Body of pancreas (tissue), 4 donors: ENCODE results near the gene OXTR. TPM values are rescaled to one million over a fixed set of nuclear protein-coding genes. Genes with fewer than 3 reads are reported as not detected.
"Not testable (repeated sequence)": the region's sequence is repeated elsewhere in the genome, so short reads cannot be mapped to it uniquely, and the experiment has no call there.

ENCODE experiments used
- ATAC-seq: fragments of 150-250 bp; one replicate; pipeline ENCODE4 v1.9.1; 2016
- DNase-seq, 4 donors: peaks; one replicate each; pipeline ENCODE4 v3.0.0-alpha.2; 2019
- H3K27ac ChIP-seq, 4 donors: fragments of 200-600 bp; sonication (generic); 1 replicate in 3 of 4; 2 replicates in 1 of 4; pipeline versions ENCODE4 v1.5.1 to v1.6.1; 2016 to 2019; ENCODE audit warnings: mild to moderate bottlenecking in 1 of 4, mixed read lengths in 1 of 4, moderate library complexity in 1 of 4
- H3K27me3 ChIP-seq, 2 donors: fragments of 200-600 bp; sonication (generic); one replicate each; pipeline ENCODE4 v1.6.0; 2016; ENCODE audit warnings: mild to moderate bottlenecking in 1 of 2
- H3K36me3 ChIP-seq, 2 donors: fragments of 200-600 bp; sonication (generic); replicated peaks in 1 of 2; 2 replicates each; pipeline ENCODE4 v1.5.1; 2016; ENCODE audit warnings: low read depth in 2 of 2; ENCODE audit not compliant: insufficient read depth in 1 of 2
- H3K4me1 ChIP-seq: fragments of 200-600 bp; sonication (generic); one replicate; pipeline ENCODE4 v1.6.0; 2016
- H3K4me3 ChIP-seq, 2 donors: fragments of 200-600 bp; sonication (generic); 1 replicate in 1 of 2; 2 replicates in 1 of 2; pipeline ENCODE4 v1.5.1; 2016 to 2019
- H3K9me3 ChIP-seq, 3 donors: fragments of 200-600 bp; sonication (generic); 1 replicate in 2 of 3; 2 replicates in 1 of 3; pipeline ENCODE4 v1.5.1; 2016
- POLR2A ChIP-seq, 3 donors: fragments of 450-650 bp; IDR thresholded peaks; one replicate each; pipeline ENCODE4 v1.6.1; 2016; ENCODE audit warnings: antibody characterized with exemption in 3 of 3, mild to moderate bottlenecking in 2 of 3
- WGBS, 2 donors: methylation state at CpG; one replicate each; pipeline ENCODE4 v1.1.5; 2017; 5-methylcytosine and 5-hydroxymethylcytosine counted together
- intact Hi-C: fragments of 100-400 bp; cut with DNase I; formaldehyde crosslinking; loops from one replicate; pipeline ENCODE4 v1.15.1; 2023
- total RNA-seq, 2 donors: library from RNA; depleted of rRNA; stranded (reverse); fragments of >200 nt; gene quantifications; one replicate each; pipeline ENCODE4 v1.1.0, GENCODE V29; 2016
- TF ChIP-seq, protein P1 (sequence below), 7 experiments: fragments of 450-650 bp in 4 of 7; fragments of 200-600 bp in 3 of 7; sonication (generic) in 3 of 7; IDR thresholded peaks; one replicate each; pipeline ENCODE4 v1.5.1; 2016 to 2019; ENCODE audit warnings: antibody characterized with exemption in 7 of 7

The OXTR gene
- total RNA-seq, 2 donors from 2014 or later, result 0.33 TPM; not detected in 1

DNA sequence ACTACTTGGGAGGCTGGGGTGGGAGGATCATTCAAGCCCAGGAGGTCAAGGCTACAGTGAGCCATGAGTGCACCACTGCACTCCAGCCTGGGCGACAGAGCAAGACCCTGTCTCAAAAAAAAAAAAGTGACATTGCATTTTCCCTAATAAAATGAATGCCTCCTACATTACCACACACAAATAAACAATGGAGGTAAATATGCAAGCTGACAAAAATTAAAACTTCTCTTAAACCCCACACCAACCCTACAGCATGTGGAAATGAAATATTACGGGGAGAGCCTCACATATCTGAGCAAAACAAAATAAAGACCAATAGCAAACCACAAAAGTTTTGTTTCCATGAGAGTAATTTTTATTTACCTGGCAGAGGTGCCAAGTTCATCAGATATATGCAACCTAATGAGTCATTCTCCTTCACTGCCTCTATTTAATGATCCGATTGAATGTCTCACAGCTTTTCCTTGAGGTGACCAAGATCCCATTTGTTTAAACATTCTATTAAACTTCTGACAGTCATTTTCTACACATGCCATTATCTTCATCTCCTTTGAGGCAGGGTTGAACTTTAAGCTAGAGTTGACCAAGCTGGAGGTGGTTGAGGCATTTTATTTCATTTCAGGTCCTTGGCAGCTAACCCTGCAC is 45.2 kb downstream of the OXTR start:
- no peaks in the 10 kb centered on the region for H3K9me3 ChIP-seq
- no peak for ATAC-seq
- intact Hi-C loops, result no loop called here
- TF ChIP-seq, protein P1, sequence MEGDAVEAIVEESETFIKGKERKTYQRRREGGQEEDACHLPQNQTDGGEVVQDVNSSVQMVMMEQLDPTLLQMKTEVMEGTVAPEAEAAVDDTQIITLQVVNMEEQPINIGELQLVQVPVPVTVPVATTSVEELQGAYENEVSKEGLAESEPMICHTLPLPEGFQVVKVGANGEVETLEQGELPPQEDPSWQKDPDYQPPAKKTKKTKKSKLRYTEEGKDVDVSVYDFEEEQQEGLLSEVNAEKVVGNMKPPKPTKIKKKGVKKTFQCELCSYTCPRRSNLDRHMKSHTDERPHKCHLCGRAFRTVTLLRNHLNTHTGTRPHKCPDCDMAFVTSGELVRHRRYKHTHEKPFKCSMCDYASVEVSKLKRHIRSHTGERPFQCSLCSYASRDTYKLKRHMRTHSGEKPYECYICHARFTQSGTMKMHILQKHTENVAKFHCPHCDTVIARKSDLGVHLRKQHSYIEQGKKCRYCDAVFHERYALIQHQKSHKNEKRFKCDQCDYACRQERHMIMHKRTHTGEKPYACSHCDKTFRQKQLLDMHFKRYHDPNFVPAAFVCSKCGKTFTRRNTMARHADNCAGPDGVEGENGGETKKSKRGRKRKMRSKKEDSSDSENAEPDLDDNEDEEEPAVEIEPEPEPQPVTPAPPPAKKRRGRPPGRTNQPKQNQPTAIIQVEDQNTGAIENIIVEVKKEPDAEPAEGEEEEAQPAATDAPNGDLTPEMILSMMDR (IDR thresholded peaks at IDR 0.05), result no peak
- no peak for TF ChIP-seq POLR2A (IDR thresholded peaks at IDR 0.05)
- WGBS, 2 donors, result 47 to 54% methylated on average over 3 of the region's 3 CpGs
- DNase-seq, result no peak
- no peaks in the 10 kb centered on the region for H3K27me3 ChIP-seq
- H3K4me1 ChIP-seq, result no peaks in the 10 kb centered on the region
- H3K4me3 ChIP-seq, result no peak overlapping the region
- no peaks in the 10 kb centered on the region for H3K36me3 ChIP-seq
- H3K27ac ChIP-seq, result no peak overlapping the region

DNA sequence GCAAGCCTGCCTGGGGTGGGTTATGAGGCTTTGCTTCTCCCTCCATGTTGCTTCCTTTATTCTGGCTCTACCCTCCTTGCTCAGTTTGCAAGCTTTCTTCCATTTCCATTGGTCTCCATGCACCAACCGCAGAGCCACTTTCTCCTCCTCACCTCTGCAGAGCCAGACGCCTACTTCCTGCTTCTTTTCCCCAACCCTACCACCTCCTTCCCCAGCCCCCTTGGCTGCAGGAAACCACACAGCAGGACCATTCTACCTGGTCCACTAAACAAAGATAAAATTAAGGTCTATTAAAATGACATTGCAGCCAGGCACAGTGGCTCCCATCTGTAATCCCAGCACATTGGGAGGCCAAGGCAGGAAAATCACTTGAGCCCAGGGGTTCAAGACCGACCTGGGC is 45.8 kb downstream of the OXTR start:
- no peaks in the 10 kb centered on the region for H3K36me3 ChIP-seq
- TF ChIP-seq POLR2A (IDR thresholded peaks at IDR 0.05), result no peak
- TF ChIP-seq, protein P1 (IDR thresholded peaks at IDR 0.05), result no peak
- no peak overlapping the region for H3K27ac ChIP-seq
- intact Hi-C loops, result no loop called here
- ATAC-seq, result no peak
- 63 to 73% methylated on average over 3 of the region's 3 CpGs for WGBS, 2 donors
- H3K27me3 ChIP-seq, result no peaks in the 10 kb centered on the region
- no peak overlapping the region for H3K4me3 ChIP-seq
- no peaks in the 10 kb centered on the region for H3K9me3 ChIP-seq
- H3K4me1 ChIP-seq, result no peaks in the 10 kb centered on the region
- no peak for DNase-seq

DNA sequence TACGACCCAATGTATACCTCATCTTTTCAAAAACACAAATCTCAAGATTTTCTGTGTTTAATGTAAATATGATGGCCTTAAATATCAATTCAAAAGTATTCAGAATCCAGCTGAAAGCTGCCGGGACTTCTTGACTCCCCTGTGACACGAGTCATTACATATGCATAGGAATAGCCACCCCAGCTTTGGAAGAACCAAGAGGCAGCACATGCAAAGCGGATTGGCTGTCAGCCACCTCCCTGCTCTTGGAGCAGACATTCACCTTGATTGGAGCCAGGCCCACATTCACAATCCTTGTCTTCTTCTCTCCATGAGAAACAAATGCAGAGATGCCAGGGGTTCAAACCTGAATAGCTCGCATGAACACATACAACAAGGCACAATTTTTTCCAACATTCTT is 46.6 kb downstream of the OXTR start:
- intact Hi-C loops, result no loop called here
- TF ChIP-seq POLR2A (IDR thresholded peaks at IDR 0.05), result no peak
- TF ChIP-seq, protein P1 (IDR thresholded peaks at IDR 0.05), result no peak
- Histone ChIP-seq H3K36me3 (no peaks in the 10 kb centered on the region), H3K27me3 (no peaks in the 10 kb centered on the region), H3K4me3 (no peak overlapping the region), H3K4me1 (no peaks in the 10 kb centered on the region), H3K27ac (no peak overlapping the region), H3K9me3 (no peaks in the 10 kb centered on the region)
- no peak for DNase-seq
- 67 to 68% methylated on average over 5 of the region's 5 CpGs for WGBS, 2 donors
- ATAC-seq, result no peak

DNA sequence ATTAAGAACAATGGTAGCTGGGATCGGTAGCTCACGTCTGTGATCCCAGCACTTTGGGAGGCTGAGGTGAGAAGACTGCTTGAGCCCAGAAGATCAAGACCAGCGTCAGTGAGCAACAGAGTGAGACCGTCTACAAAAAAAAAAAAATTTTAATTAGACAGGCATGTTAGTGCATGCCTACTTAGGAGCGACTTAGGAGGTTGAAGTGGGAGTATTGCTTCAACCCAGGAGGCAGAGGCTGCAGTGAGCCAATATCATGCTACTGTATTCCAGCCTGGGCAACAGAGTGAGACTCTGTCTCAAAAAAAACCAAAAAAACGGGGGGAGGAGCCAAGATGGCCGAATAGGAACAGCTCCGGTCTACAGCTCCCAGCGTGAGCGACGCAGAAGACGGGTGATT is 53.7 kb downstream of the OXTR start:
- H3K4me3 ChIP-seq, H3K27me3 ChIP-seq, H3K27ac ChIP-seq, H3K9me3 ChIP-seq, ATAC-seq, H3K4me1 ChIP-seq, DNase-seq, intact Hi-C loops, H3K36me3 ChIP-seq: not testable (repeated sequence)
- WGBS, 2 donors, result 71 to 77% methylated on average over 10 to 12 of the region's 12 CpGs

DNA sequence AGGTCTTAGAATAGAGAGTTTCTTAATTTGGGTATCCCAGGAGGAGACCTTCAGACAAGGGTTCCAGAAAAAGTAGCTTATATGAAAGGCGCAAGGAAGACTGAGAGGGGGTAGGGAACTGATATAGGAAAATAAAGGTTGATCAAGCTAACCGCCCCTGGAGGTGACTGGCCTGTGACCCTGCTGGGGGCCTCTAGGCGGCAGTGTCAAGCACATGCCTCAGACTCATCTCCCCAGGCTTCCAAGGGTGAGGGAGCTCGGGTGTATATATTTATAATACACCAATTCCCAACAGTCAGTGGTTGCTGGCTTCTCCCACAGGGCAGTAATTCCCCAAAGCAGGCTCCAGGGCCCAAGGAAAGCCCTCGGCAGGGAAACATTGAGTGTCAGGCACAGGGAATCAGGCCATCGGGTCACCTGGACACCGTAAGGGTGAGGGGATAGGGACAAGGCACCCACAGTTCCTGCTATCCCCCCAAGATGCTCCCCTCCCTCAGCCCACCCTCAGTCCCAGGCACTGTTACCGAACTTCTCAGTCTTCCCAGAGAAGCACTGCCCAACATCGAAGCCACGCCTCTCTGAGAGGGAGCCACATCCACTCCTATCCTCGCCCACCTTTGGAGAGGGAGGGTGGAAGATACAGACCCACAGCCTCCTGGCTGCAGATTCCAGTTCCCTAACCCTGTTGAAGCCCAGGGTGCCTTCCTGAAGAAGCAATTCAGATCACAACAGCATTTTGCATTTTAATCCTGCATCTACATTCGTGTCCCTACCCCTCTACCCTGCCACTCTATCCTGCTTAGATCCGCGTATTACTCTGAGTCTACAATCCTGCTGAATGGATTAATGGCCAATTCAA is 55.3 kb downstream of the OXTR start:
- intact Hi-C loops, result no loop called here
- H3K36me3 ChIP-seq, result no peaks in the 10 kb centered on the region
- TF ChIP-seq, protein P1 (IDR thresholded peaks at IDR 0.05), result no peak
- no peak for TF ChIP-seq POLR2A (IDR thresholded peaks at IDR 0.05)
- 69% methylated on average over 13 to 14 of the region's 14 CpGs for WGBS, 2 donors
- H3K9me3 ChIP-seq, result no peaks in the 10 kb centered on the region
- peaks cover 5% of the 10 kb centered on the region for H3K4me1 ChIP-seq
- no peak overlapping the region for H3K27ac ChIP-seq
- DNase-seq (no peak), ATAC-seq (no peak)
- H3K27me3 ChIP-seq, result no peaks in the 10 kb centered on the region
- no peak overlapping the region for H3K4me3 ChIP-seq
